Measurements from ENCODE around the gene PAAF1.
"Not testable (repeated sequence)": the region's sequence is repeated elsewhere in the genome, so short reads cannot be mapped to it uniquely, and the experiment has no call there.

The PAAF1 gene

GRCh38 chr11:73876424-73877310, at the start of gene PAAF1, which contains the start of gene COA4:
Gene PAAF1, plus strand, starts transcription at chr11:73876999. Its CDS starts 23 bp downstream, at chr11:73877022.
Gene COA4, minus strand, starts transcription at chr11:73876846. Its CDS starts 3,468 bp downstream, at chr11:73873378.
- DNase-seq (ENCODE audit: low read depth) = peak; percentile 84

GRCh38 chr11:73830261-73830660, 46.5 kb upstream of the PAAF1 start:
- no peak for DNase-seq (ENCODE audit: low read depth)

- DNase-seq (ENCODE audit: low read depth) = no peak
Measured at GRCh38 chr11:73833067-73833466, 43.7 kb upstream of the PAAF1 start.

- no peak for DNase-seq (ENCODE audit: low read depth)
Measured at GRCh38 chr11:73838443-73839122, 38.2 kb upstream of the PAAF1 start.

- no peak for DNase-seq (ENCODE audit: low read depth)
Measured at GRCh38 chr11:73839123-73839457, 37.7 kb upstream of the PAAF1 start.

- DNase-seq (ENCODE audit: low read depth) = no peak
Measured at GRCh38 chr11:73851046-73851764, 25.6 kb upstream of the PAAF1 start.

GRCh38 chr11:73852049-73852448, 24.8 kb upstream of the PAAF1 start:
- DNase-seq (ENCODE audit: low read depth) = no peak

- no peak for DNase-seq (ENCODE audit: low read depth)
Measured at GRCh38 chr11:73854680-73855079, 22.1 kb upstream of the PAAF1 start.

- DNase-seq (ENCODE audit: low read depth) = no peak
Measured at GRCh38 chr11:73856031-73856567, 20.7 kb upstream of the PAAF1 start.

GRCh38 chr11:73859671-73860070, 17.1 kb upstream of the PAAF1 start:
- DNase-seq (ENCODE audit: low read depth) = no peak

GRCh38 chr11:73860202-73860601, 16.6 kb upstream of the PAAF1 start:
- no peak for DNase-seq (ENCODE audit: low read depth)

- no peak for DNase-seq (ENCODE audit: low read depth)
Measured at GRCh38 chr11:73862986-73863385, 13.8 kb upstream of the PAAF1 start.

- DNase-seq (ENCODE audit: low read depth) = no peak
Measured at GRCh38 chr11:73866095-73866579, 10.7 kb upstream of the PAAF1 start.

- no peak for DNase-seq (ENCODE audit: low read depth)
Measured at GRCh38 chr11:73866586-73866996, 10.2 kb upstream of the PAAF1 start.

- no peak for DNase-seq (ENCODE audit: low read depth)
Measured at GRCh38 chr11:73869332-73869949, 7.4 kb upstream of the PAAF1 start.

GRCh38 chr11:73870261-73870660, 6.5 kb upstream of the PAAF1 start:
- DNase-seq (ENCODE audit: low read depth) = no peak

GRCh38 chr11:73872749-73873357, 3.9 kb upstream of the PAAF1 start:
- DNase-seq (ENCODE audit: low read depth) = no peak

- no peak for DNase-seq (ENCODE audit: low read depth)
Measured at GRCh38 chr11:73875380-73875779, 1.4 kb upstream of the PAAF1 start.

GRCh38 chr11:73875840-73876239, 959 bp upstream of the PAAF1 start:
- no peak for DNase-seq (ENCODE audit: low read depth)

- DNase-seq (ENCODE audit: low read depth) = no peak
Measured at GRCh38 chr11:73878771-73879170, 2.0 kb downstream of the PAAF1 start.

GRCh38 chr11:73880449-73880848, 3.6 kb downstream of the PAAF1 start:
- not testable (repeated sequence) for DNase-seq (ENCODE audit: low read depth)

All from stimulated activated CD8-positive, alpha-beta memory T cell treated with anti-CD3 and anti-CD28 coated beads, Interleukin-12 subunit alpha, Interleukin-12 subunit beta, amount 100 ng/mL, for 4 hours (primary cell).